Activated gamma-delta T cell treated with Interleukin-2 at 50 U/mL for 16 hours (primary cell): ENCODE results near the gene DOCK4.

Experiments used
- DNase-seq: peaks from one replicate; pipeline ENCODE4 v3.0.0-alpha.2; 2020

The DOCK4 gene

DNA sequence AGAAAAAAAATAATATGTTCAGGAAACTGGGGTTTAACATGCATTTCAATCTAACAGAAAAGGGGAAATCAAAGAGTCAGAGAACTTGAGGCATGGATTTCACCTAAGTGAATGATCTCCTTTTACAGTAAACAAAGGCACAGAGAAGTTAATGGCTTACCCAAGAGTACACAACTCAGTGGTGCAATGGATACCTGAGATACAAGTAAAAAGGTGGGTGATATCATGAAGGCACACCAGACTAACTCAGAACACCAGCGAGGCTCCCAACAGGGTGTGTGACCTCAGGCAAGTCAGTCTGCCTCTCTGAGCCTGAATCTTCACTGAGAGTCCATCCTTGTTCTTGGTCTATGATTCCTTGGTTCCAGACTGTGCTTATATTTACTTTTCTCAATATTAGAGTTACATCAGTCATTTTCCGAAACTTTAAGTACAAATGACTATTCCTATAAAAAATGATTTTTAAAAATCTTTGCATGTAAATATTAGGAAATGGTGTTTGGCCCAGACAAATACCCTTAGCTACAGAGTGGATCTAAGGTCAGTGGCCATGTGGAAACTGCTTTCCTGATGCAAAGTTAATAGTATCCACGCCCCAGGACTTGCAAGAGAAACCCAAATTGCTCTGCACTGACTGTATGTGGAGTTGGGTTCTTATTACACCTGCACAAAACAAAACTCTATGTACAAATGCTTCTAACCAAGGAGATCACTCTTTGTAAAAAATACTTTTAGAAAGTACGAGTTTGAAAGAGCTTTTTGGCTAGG lies 361.1 kb downstream of the DOCK4 start:
- no peak for DNase-seq

DNA sequence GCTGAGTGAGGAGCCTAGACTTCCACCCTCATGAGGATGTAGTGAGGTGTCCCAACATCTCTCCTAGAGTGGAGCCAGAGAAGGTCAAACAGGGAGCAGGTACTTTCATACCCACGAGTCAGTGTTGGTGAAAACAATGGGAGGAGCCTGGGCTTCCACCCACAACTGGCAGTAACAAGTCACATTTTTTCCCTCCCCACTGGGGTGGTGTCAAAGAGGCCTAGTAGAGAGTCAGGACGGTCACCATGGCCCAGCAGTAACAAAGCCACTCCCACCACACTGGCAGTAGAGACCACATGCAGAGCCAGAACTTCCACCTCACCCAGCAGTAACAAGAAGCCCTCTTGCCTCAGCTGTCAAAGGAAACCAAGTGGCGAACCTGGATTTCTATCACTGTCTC lies 363.7 kb downstream of the DOCK4 start:
- no peak for DNase-seq

DNA sequence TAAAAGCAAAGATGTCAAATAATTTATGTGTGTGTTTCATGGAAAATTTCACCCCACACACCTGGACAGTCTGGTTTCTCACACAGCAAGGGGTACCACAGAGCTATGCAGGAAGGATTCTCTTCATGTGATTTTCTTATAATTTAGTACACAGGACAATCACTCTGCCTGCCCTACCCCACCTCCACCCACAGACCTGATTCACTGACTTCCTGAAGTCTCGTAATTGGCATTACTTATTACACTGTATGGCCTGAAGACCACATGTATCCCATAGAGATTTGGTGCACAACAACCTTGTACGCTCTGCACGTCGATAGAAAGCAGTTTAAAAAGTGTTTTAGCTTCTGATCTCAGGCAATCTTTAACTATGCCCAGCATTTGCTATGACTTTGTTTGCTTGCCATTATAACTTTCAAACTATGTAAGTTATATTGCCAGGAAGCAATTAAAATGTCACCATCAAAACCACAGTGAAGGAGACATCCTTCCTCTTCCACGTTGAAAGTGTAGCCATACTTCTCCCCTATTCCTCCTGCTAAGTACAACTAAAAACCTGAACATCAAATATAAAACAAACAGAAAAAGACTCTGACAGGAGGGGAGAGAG lies 364.5 kb downstream of the DOCK4 start:
- DNase-seq, result no peak

DNA sequence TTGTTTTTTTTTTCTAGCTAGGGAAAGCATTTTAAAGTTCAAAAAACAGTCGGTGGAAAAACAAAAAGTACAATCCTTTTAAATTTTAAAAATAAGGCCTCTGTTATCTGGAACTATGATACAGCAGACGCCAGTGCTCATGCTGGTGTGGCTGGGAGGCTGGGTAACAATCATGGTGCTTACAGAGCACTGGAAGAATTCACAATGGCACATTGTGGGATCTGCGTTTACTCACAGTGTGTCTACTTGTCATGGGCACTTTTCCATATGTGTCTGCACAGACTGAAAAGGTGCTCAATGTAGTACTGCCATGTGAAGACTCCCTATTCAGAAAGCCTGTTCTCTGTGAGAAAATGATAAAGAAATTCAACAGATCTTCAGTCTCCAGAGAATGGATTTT lies 365.7 kb downstream of the DOCK4 start:
- DNase-seq, result no peak

DNA sequence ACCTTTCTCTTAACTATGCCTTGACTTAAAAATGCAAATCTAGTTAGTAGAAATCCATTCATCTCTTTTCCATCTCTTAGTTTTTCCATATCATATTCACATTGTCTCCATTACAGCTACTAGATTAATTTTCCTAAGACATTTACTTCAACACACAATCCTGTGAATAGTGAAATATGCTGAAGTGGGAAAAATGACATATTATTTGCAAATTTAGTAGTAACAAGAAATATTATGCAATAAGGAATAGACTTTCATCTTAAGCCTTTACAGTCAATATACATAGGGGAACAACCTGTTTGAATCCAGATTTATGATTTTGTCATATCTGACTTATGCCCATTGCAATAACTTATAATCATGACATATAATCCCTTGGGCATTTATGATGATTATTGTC lies 366.9 kb downstream of the DOCK4 start:
- DNase-seq, result no peak

DNA sequence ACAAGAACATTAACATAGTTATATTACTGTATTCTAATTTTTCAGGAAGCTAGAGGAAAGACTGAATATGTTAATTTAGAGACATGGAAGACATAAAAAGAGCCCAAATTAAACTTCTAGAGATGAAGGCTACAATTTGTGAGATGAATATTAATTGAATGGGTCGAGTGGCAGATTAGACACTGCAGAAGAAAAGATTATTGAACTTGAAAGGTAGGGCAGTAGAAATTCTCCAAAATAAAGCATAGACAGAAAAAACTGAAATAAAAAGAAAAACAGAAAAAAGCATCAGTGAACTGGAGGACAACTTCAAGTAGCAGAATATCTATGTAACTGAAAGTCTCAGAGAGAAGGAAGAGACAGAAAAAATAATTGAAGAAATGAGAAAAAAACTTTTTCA lies 369.6 kb downstream of the DOCK4 start:
- no peak for DNase-seq

DNA sequence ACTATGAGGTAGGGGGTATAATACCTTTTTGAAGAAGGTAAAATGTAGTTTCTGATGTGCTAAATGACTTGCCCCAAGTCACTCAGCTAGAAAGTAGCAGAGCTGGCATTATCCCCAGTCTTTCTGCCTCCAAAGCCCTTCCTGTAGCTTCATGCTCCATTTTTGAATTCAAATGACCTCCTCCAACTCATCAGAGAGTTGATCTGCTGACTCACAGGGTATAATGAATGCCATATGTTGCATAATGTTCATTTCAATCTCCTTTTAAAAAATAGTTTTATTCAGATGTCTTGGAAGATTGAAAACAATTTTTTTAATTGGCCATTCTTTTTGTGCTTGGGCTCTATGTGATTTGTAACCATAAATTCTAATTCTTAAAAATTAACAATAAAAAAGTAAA lies 371.1 kb downstream of the DOCK4 start:
- DNase-seq, result no peak

DNA sequence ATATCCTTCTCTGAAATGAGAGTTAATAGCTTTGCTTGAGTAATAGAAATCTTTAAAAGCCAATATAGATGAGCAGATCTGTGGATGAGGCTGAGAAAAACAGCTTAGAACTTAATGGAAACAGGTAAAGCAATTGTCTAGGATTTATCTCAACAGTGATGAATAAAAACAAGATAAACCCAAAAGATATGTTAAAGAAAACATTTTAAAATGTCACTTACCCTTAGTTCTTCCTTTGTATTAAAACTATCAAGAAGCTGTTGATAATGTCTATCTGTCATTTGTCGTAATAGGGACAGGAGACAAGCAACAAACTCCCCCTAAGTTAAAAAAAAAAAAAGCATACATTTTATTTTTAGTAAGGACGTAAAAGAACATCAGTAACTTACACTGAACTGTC lies 371.8 kb downstream of the DOCK4 start:
- no peak for DNase-seq

DNA sequence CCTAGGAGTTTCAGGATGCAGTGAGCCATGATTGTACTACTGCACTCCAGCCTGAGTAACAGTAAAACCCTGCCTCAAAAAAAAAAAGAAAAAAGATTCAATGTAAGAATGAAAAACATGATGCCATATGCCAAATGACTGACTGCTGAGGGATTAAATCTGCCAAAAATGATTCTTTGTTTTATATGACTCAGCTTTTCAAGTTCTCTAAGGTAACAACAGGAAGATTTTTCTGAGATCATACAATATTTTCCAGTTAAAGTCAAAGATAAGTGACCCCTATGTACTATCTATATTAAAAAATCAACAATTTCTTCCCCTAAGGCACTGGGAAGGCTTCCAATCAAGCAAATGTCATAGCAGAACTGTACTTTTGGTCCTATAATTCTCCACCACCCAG lies 372.7 kb downstream of the DOCK4 start:
- DNase-seq, result no peak

DNA sequence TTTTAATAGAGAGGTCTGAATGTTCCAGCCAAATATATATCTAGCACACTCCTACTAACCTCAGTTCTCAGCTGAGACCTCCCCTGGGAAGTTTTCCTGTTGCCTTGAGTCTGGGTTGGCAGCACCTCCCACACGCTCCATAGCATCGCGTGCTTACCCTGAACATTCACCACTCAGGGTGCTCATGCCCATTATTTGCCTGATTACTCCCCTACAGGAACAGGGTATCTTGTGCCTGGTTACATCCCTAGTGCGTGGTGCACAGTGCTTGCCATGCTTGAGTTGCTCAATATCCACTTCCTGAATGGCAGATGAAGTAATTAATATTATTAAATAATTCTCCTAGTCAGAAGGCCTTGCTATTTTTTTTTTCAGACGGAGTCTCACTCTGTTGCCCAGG lies 374.0 kb downstream of the DOCK4 start:
- DNase-seq, result no peak

DNA sequence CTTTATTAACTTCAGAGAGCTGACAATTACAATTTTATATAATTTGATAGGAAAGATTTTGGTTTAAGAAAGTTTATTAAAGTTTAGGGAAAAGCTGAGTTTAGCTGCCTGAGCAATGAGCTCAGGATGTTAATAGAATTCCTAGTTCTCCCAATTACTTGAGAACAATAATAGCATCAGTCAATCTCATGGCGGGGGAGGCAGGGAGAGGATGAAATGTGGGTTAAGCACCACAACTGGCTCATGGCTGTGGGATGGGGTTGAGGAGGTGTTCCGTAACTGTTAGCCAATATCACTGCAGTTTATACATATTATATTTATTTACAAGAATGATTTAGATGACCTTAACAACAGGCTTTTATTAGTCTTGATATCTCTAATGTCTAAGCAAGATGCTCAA lies 377.0 kb downstream of the DOCK4 start:
- DNase-seq, result no peak

DNA sequence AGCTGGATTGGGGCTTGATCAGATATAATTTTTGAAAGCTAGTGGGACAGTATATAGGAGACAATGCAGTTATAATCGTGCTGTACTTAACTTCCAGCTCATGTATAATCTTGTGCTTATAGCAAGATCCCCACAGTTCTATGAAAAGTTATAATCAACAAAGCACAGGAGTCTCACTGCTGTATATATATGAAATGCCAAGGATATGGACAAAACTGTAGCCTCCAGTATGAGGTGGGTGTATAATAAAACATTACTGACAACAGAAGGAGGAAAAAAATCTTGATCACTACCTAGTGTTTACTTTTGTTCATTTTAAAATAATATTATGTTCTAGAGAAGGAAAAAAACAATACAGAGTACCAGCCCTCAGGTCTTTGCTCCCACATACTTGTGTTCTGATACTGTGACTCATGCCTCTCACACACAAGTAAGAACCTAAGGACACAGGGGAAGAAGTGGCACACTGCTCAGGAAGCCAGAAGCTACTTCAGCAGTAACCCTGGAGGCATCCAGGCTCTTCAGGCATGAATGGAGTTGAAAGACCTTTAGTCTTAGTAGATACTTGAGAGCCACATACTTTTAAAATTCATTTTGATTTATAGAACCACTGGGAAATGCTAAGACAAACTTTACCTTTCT lies 378.2 kb downstream of the DOCK4 start:
- no peak for DNase-seq

DNA sequence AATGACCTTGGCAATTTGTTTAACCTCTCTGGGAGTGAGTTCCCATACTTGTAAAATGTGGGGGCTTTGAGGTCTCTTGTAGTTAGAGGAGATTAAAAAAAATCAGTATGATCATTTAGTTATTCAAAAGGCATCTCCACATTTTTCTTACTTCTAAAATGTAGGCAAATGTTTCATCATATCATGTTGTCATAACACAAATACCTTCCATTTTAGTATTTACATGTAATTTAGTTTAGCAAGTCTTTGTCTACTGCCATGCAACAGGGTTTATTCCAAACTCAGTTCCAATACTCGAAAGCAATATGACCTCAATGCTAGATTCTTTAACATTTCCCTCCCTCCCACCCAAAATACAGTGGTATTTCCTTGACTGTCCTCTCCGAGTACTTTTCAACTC lies 381.2 kb downstream of the DOCK4 start:
- no peak for DNase-seq

DNA sequence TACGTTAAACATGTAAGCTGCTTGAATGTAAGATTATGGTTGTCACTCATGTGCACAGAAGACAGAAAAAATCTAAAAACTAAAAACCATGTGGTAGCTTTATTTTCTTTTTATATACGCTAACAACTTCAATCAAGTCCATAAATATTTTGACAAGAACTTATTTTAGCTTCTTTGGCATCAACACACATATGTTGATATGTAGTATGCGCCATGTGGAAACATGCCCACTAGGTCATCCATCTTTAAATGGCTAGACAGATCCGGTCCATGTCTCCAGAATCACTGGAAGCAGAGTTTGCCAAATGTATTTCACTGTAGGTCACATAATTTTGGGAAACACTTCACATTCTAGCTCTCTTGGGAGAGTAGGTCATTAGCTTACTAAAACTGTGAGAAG lies 382.4 kb downstream of the DOCK4 start:
- DNase-seq, result no peak

DNA sequence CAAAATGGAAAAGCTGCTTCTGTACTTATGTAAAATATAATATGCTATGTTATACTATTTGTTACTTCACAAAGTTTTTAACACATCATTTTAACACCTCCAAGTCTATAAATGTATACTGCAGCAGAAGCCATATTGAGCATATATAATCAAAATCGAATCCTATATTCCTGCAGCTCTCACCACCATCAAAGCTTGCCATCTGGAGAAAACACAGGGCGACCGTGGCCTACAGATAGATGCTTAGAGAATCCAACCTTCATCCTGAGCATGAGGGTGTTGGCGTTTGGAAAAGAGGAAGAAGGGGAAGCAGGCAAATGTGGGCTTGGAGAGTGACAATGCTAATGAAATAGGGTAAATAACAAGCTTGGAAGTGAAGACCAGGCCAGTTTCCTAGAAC lies 385.2 kb downstream of the DOCK4 start:
- no peak for DNase-seq

DNA sequence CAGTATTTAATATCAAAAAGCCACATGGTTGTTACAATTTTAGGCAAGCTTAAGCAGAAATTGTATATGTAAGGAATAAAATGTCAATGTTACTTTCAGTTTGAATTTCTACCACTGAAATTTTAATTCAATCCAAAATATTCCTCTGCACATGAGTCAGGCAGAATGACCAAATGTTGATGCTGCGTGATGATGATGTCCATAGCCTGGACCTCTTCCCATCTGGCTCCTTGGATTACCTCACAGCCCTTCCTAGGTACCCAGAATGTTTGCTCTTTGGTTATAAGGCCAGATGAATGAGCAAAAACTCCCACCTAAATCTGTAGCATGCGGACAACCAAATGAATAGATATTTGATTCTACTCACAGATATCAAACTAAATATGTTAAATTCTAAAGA lies 385.6 kb downstream of the DOCK4 start:
- no peak for DNase-seq

DNA sequence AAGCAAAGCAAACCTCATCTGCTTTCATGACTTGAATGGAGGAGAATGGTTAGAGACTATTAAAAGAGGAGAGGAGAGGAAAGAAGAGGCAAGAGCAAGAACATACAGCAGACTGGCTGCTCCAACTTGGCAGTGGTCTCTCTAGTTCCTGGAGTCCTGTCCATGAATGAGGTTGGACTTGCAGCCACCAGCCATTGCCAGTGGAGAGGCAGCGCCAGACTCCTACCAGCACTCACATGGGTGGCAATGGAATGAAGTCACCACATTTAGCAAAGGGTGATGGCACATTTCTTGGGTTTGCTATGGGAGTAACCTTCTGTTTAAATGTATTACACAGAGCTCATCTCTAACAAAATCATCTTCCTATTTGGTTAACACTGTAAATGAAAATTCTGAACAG lies 386.1 kb downstream of the DOCK4 start:
- DNase-seq, result no peak

DNA sequence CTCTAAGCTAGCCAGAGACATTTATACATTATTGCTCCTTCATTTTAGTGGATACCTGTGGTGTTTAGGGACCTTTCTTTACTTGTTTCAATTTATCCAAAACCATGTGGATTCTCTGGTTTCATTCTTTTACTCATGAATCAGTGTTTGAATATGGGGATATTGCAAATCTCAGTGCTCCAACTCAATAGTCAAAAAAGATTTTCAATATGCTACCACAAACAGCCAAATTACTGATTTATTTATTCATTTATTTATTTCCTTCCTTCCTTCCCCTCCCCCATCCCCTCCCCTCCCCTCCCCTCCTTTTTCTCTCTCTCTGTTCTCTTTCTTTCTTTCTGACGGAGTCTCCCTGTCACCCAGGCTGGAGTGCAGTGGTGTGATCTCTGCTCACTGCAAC lies 390.8 kb downstream of the DOCK4 start:
- no peak for DNase-seq

DNA sequence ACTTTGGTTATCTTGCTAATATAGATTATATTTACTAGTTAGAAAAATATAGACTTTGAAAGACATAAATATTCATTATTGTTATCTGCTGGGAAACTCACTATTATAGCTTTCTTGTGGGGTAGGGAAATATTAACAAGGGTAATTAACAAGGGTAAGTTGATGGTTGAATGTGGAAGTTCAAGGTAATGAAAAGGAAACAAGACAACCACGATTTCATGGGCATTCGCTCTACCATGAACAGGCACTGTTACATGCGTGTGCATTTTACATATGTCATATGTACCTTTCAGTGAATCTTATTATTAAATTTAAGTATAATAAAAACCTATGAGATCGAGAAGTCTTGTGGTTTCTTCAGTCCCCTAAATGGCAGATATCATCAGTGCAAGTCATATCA lies 392.9 kb downstream of the DOCK4 start:
- no peak for DNase-seq

DNA sequence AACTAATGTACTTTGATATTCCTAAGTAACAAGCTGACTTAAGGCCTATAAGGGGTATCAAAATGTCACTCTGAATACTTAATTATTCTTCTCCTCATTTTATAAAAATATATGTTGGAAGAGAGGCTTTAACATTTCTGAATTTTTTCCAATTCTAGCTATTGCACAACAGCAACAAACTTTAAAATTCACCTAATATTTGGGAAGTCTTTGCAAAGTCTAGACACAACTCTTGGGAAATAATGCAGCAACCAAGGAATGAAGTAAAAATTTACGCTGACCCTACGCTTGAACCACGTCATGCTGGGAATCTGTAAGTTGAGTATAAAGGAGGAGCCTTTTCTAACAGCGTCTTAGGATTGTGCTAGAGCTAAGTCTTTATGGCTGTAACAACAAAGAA lies 400.0 kb downstream of the DOCK4 start:
- no peak for DNase-seq

DNA sequence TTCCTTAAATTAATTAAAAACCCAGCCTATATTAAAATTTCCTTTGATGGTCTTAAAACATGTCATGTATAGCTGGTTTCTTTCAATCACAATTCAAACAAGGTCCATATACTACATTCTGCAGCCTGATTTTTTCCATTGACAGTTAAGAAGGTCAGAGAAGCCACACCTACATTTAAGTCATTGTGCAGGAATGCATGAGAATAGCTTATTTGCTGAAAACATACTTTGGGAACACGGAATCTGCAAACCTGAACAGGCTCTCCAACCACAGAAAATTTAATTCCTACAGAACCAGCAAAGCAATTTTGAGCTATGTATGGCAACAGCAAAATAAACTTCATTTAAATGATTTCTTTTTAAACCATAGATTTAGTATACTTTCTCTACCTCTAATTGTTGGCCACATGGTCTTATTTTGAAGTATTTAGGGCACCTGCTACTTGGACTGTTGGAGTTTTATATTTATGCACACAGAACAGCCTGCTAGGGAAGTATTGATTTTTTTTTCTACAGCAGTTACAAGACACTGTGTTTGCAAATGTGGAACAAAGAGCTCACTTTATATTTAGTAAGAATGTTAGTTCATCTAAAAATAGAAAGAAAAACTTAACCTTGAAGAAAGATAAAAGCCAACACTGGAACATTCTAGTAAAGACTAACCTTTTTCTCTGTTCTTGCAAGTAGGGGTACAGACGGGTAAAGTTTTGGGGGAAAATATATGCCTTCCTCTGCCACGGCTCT lies 403.0 kb downstream of the DOCK4 start:
- DNase-seq, result no peak

DNA sequence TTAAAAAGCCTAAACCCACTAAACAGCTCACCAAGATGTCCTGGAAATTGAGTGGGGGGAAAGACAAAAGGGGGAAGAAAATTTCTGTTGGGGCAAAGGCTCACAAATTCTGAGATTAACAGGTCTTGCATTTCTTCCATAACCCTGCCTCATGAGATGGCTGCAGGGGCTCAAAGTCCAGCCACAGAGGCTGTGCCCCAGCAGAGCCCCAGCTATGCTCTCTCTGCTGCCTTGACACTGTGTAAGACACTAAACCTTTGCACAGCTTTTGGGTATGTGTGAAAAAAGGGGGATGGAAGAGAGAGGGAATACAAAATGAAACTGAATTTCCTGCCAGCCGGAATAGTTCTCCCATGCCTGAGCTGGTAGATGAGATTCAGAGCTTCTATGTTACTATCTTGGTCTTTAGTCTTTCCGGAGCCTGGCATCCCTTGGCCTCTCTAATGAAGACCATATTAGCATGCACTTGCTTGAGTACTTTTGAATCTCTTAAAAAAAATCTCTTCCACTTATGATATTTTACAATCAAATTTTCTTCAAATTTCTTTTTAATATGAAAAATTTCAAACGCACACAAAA lies 403.9 kb downstream of the DOCK4 start:
- no peak for DNase-seq

DNA sequence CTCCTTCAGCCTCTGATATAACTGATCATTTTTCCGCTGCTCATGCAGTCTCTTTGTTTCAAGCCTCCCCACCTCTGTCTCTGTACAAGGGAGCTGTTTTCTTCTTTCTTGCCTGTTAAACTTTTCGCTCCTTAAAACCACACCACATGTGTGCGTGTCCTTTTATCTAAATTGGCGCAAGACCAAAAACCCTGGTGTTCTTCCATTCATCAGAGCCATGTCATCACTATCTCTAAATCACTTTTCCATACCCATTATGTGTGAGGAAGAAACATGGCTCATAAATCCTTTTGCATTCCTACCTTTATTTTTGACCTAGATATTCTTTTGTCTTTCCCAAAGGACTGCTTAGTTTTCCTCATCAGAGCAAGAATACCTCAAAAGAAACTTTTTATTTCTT lies 404.9 kb downstream of the DOCK4 start:
- no peak for DNase-seq

DNA sequence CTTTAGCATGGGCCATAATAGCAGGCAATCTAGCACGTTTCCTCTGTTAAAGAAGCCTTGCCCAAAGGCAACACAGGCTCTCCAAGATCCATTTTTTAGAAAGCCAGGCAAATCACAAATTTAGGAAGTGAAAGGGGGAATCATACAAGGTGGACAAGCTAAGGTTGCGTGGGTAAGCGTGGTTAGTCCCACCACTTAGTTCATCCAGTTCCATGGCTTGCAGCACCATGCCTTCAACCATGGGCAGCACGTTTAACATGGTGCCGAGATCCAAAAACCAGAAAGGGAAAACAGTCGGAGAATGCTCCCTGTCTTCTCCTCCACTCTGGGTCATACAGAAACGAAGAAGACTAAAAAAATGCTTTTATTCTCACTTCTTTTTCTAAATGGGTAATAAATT lies 409.5 kb downstream of the DOCK4 start:
- no peak for DNase-seq
